NAMALWA (cell line): ENCODE measurements around the gene CRISP2.

Experiments
- DNase-seq: peaks from one replicate; pipeline ENCODE4 v3.0.0-alpha.2; 2015; ENCODE audit warnings: low spot score

The CRISP2 gene

GRCh38 chr6:49653942-49654341, 59.4 kb downstream of the CRISP2 start:
- DNase-seq = no peak

GRCh38 chr6:49653438-49653837, 59.9 kb downstream of the CRISP2 start:
- DNase-seq = no peak

GRCh38 chr6:49651239-49651638, 62.1 kb downstream of the CRISP2 start:
- DNase-seq = no peak

GRCh38 chr6:49649988-49650387, 63.4 kb downstream of the CRISP2 start:
- no peak for DNase-seq

GRCh38 chr6:49648036-49648435, 65.3 kb downstream of the CRISP2 start:
- no peak for DNase-seq

- DNase-seq = no peak
Observed at GRCh38 chr6:49647476-49647875, 65.9 kb downstream of the CRISP2 start.

- DNase-seq = no peak
Observed at GRCh38 chr6:49646942-49647341, 66.4 kb downstream of the CRISP2 start.

- no peak for DNase-seq
Observed at GRCh38 chr6:49646130-49646824, 67.1 kb downstream of the CRISP2 start.

GRCh38 chr6:49645139-49645538, 68.2 kb downstream of the CRISP2 start:
- no peak for DNase-seq
